ENCODE measurements around the gene BZW2.

Gene BZW2

DNA sequence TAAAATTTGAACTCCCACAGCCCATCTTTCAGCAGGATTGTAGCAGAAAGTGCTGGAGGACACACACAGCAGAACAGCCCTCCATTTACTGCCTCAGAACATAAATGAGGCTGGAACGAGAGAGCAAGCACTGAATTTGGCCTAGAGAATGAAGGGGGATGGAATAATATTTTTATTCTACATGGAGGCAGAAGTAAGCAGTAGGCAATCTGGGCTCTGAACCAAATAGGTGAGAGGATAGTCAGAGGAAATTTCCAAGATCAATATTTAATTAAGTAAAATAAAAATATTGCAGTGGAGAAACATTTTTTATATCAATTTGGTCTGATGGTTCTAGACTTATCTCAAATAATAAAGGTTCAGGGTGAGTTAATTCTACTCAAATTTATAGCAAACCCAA is 78.4 kb downstream of the BZW2 start:
- DNase-seq, result no peak

DNA sequence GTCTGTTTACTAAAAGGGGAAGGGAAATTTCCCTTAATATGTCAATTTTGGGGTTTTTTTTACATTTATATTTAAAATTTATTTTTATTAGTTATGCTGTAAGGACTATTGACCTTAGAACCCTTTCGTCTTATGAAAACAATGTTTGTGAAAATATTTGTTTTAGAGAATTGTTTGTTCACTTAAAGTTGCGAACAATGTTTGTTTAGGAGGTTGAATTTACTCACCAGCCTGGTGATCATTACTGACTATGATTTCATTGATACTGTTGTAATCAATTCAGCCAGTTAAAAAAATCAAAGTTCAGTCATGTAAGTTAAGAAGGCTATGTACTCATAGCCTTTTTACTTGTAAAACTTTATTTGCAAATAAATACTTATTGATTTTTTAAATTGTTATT is 80.2 kb downstream of the BZW2 start:
- no peak for DNase-seq

DNA sequence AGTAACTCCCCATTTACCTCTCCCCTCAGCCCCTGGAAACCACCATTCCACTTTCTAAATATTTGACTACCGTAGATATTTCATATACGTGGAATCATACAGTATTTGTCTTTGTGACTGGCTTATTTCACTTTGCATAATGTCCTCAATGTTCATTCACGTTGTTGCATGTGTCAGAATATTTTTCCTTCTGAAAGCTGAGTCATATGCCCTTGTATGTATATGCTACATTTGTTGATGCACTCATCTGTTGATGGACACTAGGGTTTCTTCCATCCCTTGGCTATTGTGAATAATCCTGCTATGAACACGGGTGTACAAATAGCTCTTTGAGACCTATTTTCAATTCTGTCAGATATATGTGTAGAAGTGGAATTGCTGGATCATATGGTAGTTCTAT is 81.8 kb downstream of the BZW2 start:
- DNase-seq, result no peak

DNA sequence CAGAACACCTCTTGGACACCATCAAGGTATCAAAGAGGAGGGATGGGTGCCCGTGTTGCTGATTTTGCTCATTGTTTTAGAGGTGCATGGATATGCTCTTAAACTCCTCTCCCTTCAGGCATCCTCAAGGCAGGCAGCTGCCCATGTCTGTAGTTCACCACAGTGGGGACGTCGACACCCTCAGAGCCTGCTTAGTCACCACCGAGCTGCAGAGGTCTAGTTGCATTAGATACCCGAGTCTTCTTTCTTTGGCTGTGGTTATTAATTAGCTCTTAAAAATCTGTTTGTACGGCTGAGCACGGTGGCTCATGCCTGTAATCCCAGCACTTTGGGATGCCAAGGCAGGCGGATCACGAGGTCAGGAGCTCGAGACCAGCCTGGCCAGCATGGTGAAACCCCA is 82.8 kb downstream of the BZW2 start:
- DNase-seq, result no peak

DNA sequence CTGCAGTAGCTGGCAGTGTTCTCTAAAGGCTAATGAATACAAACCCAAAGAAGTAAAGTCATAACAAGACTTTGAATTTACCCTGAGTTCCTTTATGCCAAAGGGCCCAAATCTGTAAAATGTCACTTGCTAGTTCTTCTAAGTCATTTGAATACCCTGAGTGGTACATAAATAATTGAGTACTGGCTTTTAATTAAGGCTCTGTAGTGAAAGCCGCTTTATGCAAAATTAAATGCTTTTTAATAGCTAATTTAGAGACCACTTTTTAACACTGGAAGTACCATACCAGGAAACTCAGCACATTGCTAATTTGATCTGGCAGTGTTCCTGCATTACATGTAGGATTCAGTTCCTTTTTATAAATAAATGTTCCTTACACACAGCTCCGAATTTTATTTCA is 83.6 kb downstream of the BZW2 start:
- DNase-seq, result no peak

DNA sequence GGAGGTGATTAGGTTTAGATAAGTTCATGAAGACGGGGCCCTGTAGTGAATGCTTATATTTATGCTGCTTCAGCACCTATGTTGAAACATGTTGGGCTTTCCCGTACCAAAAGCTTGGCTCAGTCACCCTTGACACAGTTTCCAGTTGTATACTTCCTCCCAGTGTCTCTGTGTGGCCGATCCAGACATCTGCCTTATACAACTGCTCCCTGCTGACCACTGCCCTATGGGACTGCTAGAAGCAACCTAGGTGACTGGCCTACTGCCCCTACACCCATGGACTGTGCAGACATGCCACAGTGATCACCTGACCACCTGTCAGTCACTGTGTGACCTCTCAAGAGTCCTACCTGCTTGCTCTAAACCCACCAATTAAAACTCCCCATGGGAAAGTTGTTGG is 85.0 kb downstream of the BZW2 start:
- DNase-seq, result no peak

DNA sequence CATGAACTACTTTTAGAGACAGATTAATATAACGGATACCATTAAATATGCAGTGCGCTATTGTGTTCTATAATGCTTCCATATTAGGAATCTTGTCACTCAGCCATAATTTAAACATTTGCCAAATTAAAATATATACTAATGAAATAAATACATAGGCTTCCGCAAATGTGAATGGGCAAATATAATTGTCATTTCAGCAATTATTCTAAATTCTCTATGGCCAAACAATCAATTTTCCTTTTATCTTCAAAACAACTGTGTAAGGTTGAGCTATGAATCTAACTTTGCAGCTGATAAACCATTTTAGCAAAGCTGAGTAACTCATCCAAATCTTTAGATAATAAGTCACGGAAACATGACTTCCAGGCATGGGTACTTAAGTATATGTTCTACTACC is 86.8 kb downstream of the BZW2 start:
- DNase-seq, result no peak

DNA sequence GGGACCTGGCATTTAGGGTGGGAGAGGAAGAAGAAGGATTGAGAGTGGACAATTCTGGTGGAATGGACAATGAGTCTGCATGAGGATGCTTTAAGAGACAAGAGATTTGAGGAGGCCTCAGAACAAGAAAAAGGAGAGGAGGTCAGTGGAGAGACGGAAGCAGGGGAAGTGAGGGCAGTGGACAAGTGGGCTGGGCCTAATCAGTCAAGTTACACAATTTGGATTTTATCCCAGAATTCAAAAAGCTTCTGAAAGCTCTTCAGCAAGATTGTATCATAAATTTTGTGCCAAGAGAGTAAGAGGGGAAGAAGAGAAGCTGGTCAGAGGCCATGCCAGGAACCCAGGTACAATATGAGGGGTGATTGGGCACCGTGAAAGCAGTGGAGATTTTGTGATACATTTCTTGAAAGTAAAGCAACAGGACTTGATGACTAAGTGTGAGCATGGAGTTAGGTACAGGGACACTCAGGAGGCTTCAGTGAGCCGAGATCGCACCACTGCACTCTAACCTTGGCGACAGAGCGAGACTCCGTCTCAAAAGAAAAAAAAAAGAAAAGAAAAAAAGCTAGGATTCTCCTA is 88.3 kb downstream of the BZW2 start:
- DNase-seq, result no peak

DNA sequence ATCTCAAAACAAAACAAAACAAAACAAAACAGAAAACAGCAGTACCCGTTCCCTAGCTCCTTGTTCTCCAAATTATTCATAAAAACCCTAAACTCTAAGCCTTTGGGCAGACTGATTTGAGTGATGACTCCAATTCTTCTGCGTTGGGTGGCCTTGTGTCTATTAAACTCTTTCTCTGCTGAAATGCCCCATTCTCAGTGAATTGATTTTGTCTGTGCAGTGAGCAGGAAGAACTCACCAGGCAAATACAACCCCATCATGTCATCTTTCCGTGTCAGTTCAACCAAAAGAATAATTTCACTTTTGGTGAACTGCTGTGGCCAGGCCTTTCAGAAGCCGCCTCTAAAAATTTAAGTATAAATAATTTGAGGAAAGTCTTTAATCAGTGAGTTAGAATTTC is 89.0 kb downstream of the BZW2 start:
- no peak for DNase-seq

DNA sequence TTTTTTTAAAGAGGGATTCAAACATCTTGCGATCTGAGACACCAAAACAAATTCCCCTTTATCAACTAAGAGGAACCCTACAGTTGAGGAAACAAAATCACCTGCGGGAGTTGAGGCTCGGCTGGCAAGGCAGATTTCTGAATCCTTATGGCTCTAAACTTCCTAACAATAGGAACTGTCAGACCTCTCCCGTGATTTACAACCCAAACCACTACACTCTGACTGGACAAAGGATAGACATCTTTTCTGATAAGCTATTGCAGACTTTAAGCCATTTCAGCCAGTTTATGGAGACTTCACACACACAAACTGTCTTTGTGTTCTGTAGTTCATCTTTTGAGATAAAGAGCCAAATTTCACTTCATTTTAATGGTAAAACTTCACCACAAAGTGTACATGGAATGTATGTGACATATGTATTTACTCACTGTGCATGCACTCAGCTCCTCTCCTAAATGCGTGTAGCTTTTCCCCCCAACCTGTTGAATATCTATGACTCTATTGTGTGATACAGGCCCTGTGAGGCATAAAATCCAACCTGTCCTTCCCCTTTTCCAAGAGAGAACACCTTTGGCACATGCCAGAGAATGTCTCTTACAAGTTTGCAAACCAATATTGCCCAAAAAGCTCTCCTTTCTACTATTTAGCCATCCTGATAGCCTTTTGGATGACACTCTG is 92.2 kb downstream of the BZW2 start:
- DNase-seq, result no peak

DNA sequence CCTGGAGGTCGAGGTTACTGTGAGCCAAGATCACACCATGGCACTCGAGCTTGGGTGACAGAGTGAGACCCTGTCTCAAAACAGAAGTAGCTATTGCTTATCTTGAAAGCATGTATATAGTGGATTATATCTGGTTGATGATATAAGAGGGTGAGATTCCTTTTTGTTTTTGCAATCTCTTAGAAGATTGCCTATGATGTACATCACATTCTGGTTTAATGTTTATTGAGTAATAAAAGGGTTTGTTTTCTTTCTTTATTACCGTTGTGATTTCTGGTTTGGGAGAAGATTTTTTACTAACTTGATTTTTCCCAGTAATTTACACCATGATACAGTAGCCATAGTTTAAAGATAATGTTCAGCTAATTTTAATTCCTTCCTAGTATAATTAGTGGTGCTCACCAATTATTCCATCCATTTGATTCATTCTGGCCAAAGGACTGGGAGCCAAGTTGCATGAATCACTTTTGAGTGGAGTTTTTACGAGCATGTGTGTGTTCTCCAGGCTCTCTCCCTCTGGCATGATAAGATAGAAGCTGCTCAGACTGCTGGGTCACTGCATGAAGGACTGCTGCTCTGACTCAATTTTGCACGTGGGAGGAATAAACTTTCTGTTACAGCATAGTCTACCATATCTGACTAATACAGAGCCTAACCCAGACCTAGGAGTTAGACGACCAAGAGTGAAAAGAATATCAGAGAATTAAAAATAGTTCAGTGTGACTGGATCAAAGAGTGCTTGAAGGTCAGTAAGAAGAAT is 94.1 kb downstream of the BZW2 start:
- DNase-seq, result no peak

DNA sequence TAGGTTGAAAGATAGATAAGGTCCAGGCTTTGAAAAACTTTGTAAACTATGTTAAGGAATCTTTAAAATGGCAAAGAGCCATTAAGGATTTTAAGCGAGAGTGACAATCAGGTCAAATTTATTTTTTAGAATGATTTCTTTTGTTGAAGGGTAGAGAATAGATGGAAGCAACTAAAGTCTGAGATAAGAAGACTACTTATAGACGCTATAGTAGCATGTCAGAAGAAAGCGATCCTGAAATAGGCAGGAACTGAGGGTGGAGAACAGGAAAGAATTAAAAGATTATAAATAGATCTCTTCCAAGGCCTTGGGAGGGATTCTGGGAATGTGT is 94.6 kb downstream of the BZW2 start:
- no peak for DNase-seq

DNA sequence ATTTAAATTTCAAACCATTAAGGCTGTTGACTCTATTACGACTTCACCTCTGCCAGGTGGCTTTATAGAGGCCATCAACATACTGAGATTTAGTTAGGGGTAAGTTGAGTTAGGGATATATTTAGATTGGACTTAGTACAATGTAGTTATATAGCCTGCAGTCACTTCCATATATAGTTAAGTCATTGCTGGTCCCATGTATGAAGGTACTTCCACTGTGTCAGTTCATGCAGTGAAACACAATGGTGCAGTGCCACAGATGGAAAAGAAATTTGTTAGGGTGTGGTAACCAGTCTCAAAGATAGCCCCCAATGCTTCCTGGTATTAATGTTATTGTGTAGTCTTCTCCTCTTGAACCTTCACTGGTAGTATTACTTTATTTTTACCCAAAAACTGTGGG is 95.0 kb downstream of the BZW2 start:
- DNase-seq, result no peak

DNA sequence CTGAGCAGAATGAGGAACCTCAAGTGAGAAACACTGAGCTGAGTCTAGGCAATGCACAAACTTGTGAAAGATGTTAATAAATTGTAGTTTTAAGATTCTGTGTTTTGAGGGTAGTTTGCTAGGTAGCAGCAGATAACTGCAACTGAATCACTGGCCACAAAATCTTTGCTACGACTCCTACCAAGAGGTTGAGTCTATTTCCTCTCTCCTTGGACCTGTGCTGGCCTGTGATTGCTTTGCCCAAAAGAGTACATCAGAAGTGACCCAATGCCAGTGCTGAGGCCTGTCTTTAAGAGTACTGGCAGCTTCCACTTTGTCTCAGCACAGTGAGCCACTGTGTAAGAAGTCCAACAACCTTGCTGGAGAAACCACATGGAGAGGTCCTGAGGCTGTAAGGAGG is 95.7 kb downstream of the BZW2 start:
- no peak for DNase-seq

DNA sequence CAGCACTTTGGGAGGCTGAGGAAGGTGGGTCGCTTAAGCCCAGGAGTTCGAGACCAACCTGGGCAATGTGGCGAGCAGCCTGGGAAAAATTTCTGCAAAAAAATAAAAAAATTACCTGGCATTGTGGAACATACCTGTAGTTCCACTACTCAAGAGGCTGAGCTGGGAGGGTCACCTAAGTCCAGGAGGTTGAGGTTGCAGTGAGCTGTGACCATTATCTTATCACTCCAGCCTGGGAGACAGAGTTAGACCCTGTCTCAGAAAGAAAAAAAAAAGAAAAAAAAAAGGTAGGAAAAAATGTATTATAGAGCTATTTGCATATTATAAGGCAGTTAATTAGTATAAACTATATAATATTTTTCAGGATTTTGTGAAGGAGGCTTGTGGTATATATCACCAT is 96.6 kb downstream of the BZW2 start:
- DNase-seq, result no peak

DNA sequence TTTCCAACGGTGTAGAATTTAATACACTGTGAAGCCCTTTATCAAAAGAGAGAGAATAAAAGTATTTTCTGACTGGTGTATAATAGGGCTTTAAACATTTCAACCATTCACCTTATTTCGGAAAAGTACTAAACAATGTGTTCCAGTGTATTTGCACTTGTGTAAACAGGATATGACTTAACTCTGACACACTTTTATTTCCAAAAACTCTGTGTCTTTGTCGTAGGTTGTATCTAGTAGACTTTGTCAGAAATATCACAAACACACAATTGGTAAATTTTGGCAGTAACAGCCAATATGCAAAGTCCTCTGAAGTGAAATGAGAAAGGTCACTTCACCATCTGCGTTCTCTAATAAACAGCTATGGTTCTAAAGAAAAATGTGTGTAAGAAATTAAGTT is 97.3 kb downstream of the BZW2 start:
- no peak for DNase-seq

DNA sequence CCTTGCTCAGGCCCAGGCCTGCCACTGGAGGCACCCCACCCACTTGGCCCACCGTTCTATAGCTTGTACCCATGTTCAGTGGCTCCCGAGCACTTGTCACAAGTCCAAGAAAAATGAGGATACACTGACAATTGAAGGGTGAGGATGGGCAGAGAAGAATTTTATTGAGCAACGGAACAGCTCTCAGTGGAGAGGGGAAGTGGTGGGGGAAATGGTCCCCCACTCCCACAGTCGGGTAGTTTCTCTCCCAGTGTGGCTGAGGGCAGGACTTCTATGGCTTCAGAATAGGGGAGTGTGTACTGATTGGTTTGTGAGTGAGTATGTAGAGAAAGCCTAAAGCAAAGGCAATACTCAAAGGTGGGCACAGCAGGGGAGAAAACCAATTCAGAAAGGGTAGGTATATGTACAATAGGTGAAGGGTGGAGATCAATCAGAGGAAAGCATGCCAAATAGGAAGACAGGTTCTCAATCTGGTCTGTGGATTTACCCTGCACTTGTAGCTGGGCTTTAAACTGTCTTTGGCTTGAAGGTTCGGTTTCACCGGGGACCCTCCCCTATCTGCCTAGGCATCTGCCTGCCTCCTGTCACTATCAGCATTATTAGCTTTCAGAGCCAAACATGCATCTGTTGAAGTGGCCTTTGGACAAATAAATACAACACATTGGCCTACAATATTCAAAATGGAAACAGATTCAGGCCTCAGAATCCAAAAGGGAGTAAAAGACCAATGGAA is 98.7 kb downstream of the BZW2 start:
- no peak for DNase-seq

DNA sequence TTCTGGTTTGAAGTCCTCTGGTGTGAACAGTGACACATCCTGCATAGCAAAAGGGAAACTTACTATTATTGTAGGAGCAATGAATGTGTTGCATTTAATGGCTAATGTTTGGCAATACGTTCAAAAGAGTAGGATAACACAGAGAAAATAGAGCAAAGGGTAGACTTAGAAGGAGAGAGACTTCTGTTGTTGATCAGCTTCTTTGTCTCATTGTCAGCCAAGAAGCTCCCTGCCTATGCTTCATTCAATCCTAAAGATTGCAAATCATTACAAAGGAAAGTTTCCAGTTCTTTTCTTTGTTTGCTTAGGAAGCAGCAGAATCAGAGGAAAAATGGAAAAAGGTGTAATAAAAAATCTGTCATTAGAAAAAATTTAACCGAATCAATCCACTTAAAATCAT is 99.7 kb downstream of the BZW2 start:
- DNase-seq, result no peak

DNA sequence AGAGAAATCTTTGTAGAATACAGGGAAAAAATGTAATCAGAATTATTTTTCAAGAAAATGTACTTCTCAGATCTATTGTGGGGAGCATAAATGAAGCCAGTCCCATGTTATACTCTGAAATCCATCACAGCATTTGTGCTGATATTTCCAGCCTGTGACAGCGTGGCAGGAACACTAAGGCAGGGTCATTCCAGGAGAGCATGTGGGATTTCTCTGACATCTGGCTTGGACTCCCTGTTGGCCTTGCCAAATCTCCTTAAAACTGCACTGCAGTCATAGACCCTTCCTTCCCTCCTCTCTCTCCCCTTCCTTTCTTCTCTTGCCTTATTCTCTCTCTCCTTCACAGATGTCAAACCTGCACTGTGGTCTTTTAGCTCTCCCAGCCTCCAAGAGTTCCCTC is 101.1 kb downstream of the BZW2 start:
- no peak for DNase-seq

DNA sequence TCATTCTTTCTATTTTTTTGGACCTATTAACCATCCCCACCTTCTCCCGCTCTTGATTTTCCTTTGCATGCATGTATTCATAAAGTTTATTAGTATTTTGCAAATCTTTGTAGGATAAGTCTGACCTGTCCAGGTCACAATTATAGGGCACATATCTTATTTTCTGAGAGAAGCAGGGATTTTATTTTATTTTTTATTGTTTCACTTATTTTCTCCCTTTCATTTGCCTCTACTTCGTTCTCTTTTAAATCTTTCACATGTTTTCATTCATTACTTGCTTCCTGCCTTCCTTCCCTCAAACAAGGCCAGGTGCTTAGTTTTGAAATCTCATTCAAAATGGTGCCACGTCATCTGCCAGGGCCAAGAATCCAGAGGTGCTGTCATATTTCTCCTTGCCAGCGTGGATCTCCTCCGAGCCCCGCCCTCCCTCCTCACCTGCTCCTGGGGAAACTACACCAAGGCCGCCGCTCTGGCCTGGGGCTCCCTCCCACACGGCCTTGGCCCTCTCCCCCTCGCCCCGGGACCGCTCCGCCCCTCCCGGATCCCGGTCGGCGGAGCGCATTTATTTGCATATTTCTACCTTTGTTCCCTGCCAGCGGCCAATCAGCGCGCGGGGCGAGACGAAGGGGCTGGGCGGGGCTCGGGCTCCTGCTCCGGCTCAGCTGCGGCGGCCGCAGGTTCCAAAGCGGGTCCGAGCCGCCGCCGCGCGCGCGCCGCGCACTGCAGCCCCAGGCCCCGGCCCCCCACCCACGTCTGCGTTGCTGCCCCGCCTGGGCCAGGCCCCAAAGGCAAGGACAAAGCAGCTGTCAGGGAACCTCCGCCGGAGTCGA is 107.3 kb downstream of the BZW2 start, which contains the start of gene TSPAN13:
Gene TSPAN13, plus strand, starts transcription at position 654 of the 830 bp plus-strand sequence. CDS start 213 bp downstream, outside the sequence.
- no peak for DNase-seq

DNA sequence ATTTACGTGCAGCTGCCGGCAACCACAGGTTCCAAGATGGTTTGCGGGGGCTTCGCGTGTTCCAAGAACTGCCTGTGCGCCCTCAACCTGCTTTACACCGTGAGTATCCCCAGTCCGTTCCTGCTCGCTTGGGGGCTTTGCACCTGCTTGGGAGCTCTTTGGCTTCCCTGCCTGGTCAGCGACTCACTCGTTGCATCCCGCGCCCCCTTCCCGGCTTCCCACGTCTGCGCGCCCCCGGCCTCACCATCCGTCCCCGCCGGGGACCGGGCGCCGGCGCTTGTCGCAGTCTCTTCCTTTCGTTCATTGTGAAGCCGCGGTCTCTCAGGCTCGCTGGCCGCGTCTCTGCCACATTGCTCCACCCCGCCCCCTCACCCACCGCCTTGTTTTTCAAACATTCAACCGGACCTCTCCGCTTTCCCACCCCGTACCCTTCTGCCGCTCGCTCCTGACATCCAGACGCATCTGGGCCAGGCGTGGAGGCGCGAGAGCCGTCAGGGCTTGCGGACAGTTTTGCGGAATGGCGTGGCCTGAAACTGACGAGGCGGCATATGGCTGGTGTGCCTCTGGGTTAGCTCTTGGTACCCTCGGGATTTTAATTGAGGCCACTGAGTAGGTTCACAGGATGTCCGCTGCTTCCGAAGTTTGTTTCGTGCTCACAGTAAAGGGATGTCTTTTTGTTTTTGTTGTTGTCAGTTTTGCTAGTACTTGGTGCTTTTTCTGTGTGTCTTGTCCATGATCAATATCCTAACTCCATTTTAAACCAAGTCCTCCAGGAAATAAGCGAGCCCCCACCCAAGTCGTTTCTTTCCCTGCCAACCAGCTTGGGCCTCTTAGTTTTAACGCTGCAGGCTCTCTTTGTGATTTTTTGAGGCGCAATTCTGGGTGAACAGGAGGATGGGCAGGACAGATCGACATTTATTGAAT is 108.2 kb downstream of the BZW2 start:
- no peak for DNase-seq

DNA sequence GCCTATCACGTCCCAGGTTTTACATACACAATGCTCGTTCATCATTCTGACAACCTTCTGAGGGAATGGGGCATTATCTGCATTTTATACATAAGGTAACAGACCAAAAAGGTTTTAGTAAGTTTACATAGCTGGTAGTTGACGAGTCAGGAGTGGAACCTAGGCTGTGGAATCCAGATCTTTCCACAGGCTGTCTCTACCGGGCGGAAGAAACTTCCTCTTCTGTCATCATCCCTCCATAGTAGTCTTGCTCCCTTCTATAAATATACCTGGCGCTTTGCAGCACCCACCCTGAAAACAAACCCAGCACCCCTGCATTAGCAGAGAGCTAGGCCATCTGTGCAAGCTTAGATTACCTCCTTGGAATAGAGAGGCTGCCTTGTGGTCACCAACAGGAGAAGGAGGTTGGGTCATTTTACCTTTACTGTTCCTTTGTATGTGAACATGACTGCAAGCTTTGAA is 108.9 kb downstream of the BZW2 start:
- DNase-seq, result no peak

All from GF-D8 (cell line).